H1 (cell line): ENCODE measurements around the gene SYT10. TPM values are rescaled to one million over a fixed set of nuclear protein-coding genes. Genes with fewer than 3 reads are reported as not detected.

ENCODE experiments used
- CTCF ChIA-PET: fragments of 300-600 bp; sonication (Branson Sonifier 250); formaldehyde crosslinking; loops from one replicate; lab custom pipeline; 2021; ENCODE audit not compliant: partially characterized antibody; lab: Charles Lee
- POLR2A ChIA-PET: fragments of 300-600 bp; sonication (Branson Sonifier 250); formaldehyde crosslinking; loops from one replicate; lab custom pipeline; 2021; ENCODE audit warnings: inconsistent platforms; ENCODE audit not compliant: partially characterized antibody; lab: Charles Lee
- DNase-seq, 2 experiments: peaks; one replicate each; pipeline versions ENCODE4 v3.0.0 to v3.0.0-alpha.2; 2010 to 2022; ENCODE audit warnings: low spot score in 2 of 2, low read depth in 1 of 2, mixed read lengths in 1 of 2
- FAIRE-seq: peaks from 2 replicates; lab custom pipeline; 2011; peaks lifted over from hg19 to GRCh38; lab: Jason Lieb, UNC
- H2AFZ ChIP-seq: 2 replicates; pipeline ENCODE4 v1.8.1; 2012; ENCODE audit warnings: low read length, inconsistent platforms
- H2AK5ac ChIP-seq: 2 replicates; pipeline ENCODE4 v1.6.1; 2013; ENCODE audit warnings: low read depth, low read length
- H2BK120ac ChIP-seq: replicated peaks from 2 replicates; pipeline ENCODE3; 2013; ENCODE audit warnings: low read depth, low read length, inconsistent platforms
- H2BK12ac ChIP-seq: 2 replicates; pipeline ENCODE4 v1.6.1; 2013; ENCODE audit warnings: low read depth, low read length
- H2BK15ac ChIP-seq: 2 replicates; pipeline ENCODE4 v1.6.1; 2013; ENCODE audit warnings: low read length
- H2BK20ac ChIP-seq: 2 replicates; pipeline ENCODE4 v1.6.1; 2013; ENCODE audit warnings: low read length
- H2BK5ac ChIP-seq: 2 replicates; pipeline ENCODE4 v1.6.1; 2013; ENCODE audit warnings: low read depth, low read length
- H3K14ac ChIP-seq: 2 replicates; pipeline ENCODE4 v1.6.1; 2013; ENCODE audit warnings: inconsistent platforms; ENCODE audit not compliant: insufficient read length
- H3K18ac ChIP-seq: 2 replicates; pipeline ENCODE4 v1.6.1; 2013; ENCODE audit warnings: low read length; ENCODE audit errors: extremely low read depth
- H3K23ac ChIP-seq: 2 replicates; pipeline ENCODE4 v1.6.1; 2013; ENCODE audit warnings: inconsistent platforms; ENCODE audit not compliant: insufficient read length
- H3K23me2 ChIP-seq: 2 replicates; pipeline ENCODE4 v1.6.1; 2013; ENCODE audit warnings: low read depth, low read length
- H3K27ac ChIP-seq: 2 replicates; pipeline ENCODE4 v1.6.1; 2011; ENCODE audit warnings: low read depth, low read length, inconsistent platforms
- H3K27me3 ChIP-seq, 4 experiments: replicated peaks in 1 of 4; 1 replicate in 1 of 4; 2 replicates in 3 of 4; pipeline versions ENCODE4 v1.6.1 to v1.8.1; 2011 to 2013; ENCODE audit warnings: low read length in 3 of 4, mild to moderate bottlenecking in 3 of 4, inconsistent platforms in 2 of 4, mixed read lengths in 2 of 4, moderate library complexity in 1 of 4; ENCODE audit not compliant: control insufficient read depth in 3 of 4, insufficient read depth in 3 of 4; ENCODE audit errors: extremely low read depth in 1 of 4
- H3K36me3 ChIP-seq, 4 experiments: 2 replicates each; pipeline versions ENCODE4 v1.6.1 to v1.8.1; 2011 to 2013; ENCODE audit warnings: mild to moderate bottlenecking in 4 of 4, low read length in 3 of 4, moderate library complexity in 2 of 4, control low read depth in 1 of 4, inconsistent platforms in 1 of 4; ENCODE audit not compliant: insufficient read depth in 4 of 4, control insufficient read depth in 2 of 4
- H3K4ac ChIP-seq: replicated peaks from 2 replicates; pipeline ENCODE3; 2013; ENCODE audit warnings: low read length, low read depth, mixed read lengths, inconsistent platforms; ENCODE audit not compliant: insufficient read length
- H3K4me1 ChIP-seq, 4 experiments: replicated peaks in 1 of 4; 1 replicate in 1 of 4; 2 replicates in 3 of 4; pipeline versions ENCODE4 v1.6.1 to v1.8.1; 2011 to 2013; ENCODE audit warnings: low read length in 3 of 4, inconsistent platforms in 2 of 4, mixed read lengths in 1 of 4; ENCODE audit not compliant: insufficient read depth in 4 of 4, control insufficient read depth in 3 of 4
- H3K4me2 ChIP-seq, 2 experiments: 2 replicates each; pipeline versions ENCODE4 v1.6.1 to v1.8.1; 2011 to 2013; ENCODE audit warnings: low read depth in 2 of 2, low read length in 2 of 2, control low read depth in 1 of 2, inconsistent platforms in 1 of 2, mild to moderate bottlenecking in 1 of 2; ENCODE audit not compliant: insufficient read depth in 1 of 2
- H3K4me3 ChIP-seq, 4 experiments: fragments of 200-600, 300-600 bp in 1 of 4; sonication (generic), shearing (Covaris generic), sonication (Bioruptor Twin) in 1 of 4; 2 replicates each; pipeline versions ENCODE4 v1.5.1 to v1.8.1; 2011 to 2016; ENCODE audit warnings: low read length in 4 of 4, low read depth in 3 of 4, control low read depth in 2 of 4, inconsistent platforms in 2 of 4, mild to moderate bottlenecking in 2 of 4, mixed read lengths in 1 of 4, moderate library complexity in 1 of 4; ENCODE audit not compliant: insufficient read depth in 2 of 4; ENCODE audit errors: extremely low read depth in 1 of 4
- H3K56ac ChIP-seq: replicated peaks from 2 replicates; pipeline ENCODE3; 2013; ENCODE audit warnings: low read depth, mild to moderate bottlenecking, mixed read lengths, low read length, inconsistent platforms; ENCODE audit not compliant: insufficient read length
- H3K79me1 ChIP-seq: 2 replicates; pipeline ENCODE4 v1.6.1; 2013; ENCODE audit warnings: low read depth, low read length, control low read depth
- H3K79me2 ChIP-seq, 2 experiments: 2 replicates each; pipeline versions ENCODE4 v1.6.1 to v1.8.1; 2012 to 2013; ENCODE audit warnings: low read length in 2 of 2, mild to moderate bottlenecking in 2 of 2, inconsistent platforms in 1 of 2; ENCODE audit not compliant: insufficient read depth in 2 of 2, control insufficient read depth in 1 of 2
- H3K9ac ChIP-seq, 4 experiments: replicated peaks in 1 of 4; 1 replicate in 1 of 4; 2 replicates in 3 of 4; pipeline versions ENCODE4 v1.6.1 to v1.8.1; 2011 to 2013; ENCODE audit warnings: low read depth in 3 of 4, low read length in 3 of 4, control low read depth in 2 of 4, mild to moderate bottlenecking in 2 of 4, moderate library complexity in 2 of 4, inconsistent platforms in 1 of 4; ENCODE audit errors: extremely low read depth in 1 of 4
- H3K9me3 ChIP-seq, 2 experiments: 2 replicates each; pipeline versions ENCODE4 v1.6.1 to v1.8.1; 2012 to 2013; ENCODE audit warnings: mild to moderate bottlenecking in 2 of 2, moderate library complexity in 2 of 2, control low read depth in 1 of 2, inconsistent platforms in 1 of 2, low read depth in 1 of 2, low read length in 1 of 2, mixed read lengths in 1 of 2; ENCODE audit not compliant: insufficient read depth in 2 of 2
- H4K20me1 ChIP-seq, 2 experiments: replicated peaks in 1 of 2; 2 replicates each; pipeline versions ENCODE3 to v1.8.1; 2011 to 2013; ENCODE audit warnings: inconsistent platforms in 2 of 2, low read length in 2 of 2, mild to moderate bottlenecking in 1 of 2; ENCODE audit not compliant: insufficient read depth in 2 of 2, control insufficient read depth in 1 of 2
- H4K5ac ChIP-seq: 2 replicates; pipeline ENCODE4 v1.6.1; 2013; ENCODE audit warnings: low read length, low read depth, mixed read lengths, inconsistent platforms; ENCODE audit not compliant: insufficient read length
- H4K8ac ChIP-seq: 2 replicates; pipeline ENCODE4 v1.8.0; 2013; ENCODE audit warnings: mild to moderate bottlenecking, moderate library complexity, low read length, inconsistent platforms; ENCODE audit not compliant: insufficient read depth; ENCODE audit errors: extremely low read depth
- H4K91ac ChIP-seq: replicated peaks from 2 replicates; pipeline ENCODE3; 2013; ENCODE audit warnings: low read length, mixed read lengths, inconsistent platforms; ENCODE audit not compliant: insufficient read length
- CBX8 ChIP-seq: fragments of 300-800, 300-1000 bp; sonication (generic); IDR thresholded peaks from 2 replicates; pipeline ENCODE4 v1.7.1; 2016; ENCODE audit warnings: low read depth, low read length, borderline replicate concordance
- EP300 ChIP-seq, 2 experiments: IDR thresholded peaks; 1 replicate in 1 of 2; 2 replicates in 1 of 2; pipeline ENCODE4 v1.6.1; 2011 to 2012; ENCODE audit warnings: low read depth in 2 of 2, low read length in 2 of 2, mild to moderate bottlenecking in 2 of 2, borderline replicate concordance in 1 of 2, inconsistent platforms in 1 of 2, moderate library complexity in 1 of 2
- FOSL1 ChIP-seq: IDR thresholded peaks from 2 replicates; pipeline ENCODE4 v1.6.1; 2011; ENCODE audit warnings: mild to moderate bottlenecking, low read depth, low read length, moderate library complexity; ENCODE audit not compliant: insufficient read depth
- HDAC6 ChIP-seq: IDR thresholded peaks from one replicate; pipeline ENCODE4 v1.7.1; 2012; ENCODE audit warnings: low read depth, mild to moderate bottlenecking, inconsistent platforms, low read length, moderate library complexity
- RNF2 ChIP-seq: fragments of 200-900, 300-1000 bp; sonication (generic); IDR thresholded peaks from 2 replicates; pipeline ENCODE4 v1.7.1; 2016; ENCODE audit warnings: borderline replicate concordance, low read depth, mild to moderate bottlenecking, antibody characterized with exemption, low read length; ENCODE audit not compliant: poor library complexity, severe bottlenecking; ENCODE audit errors: missing control alignments
- SUZ12 ChIP-seq: fragments of 200-600 bp; sonication (generic); IDR thresholded peaks from 2 replicates; pipeline ENCODE4 v1.6.1; 2012; ENCODE audit warnings: mild to moderate bottlenecking, inconsistent platforms, low read length, moderate library complexity, mixed read lengths
- YY1 ChIP-seq: IDR thresholded peaks from 2 replicates; pipeline ENCODE4 v1.6.1; 2011; ENCODE audit warnings: low read depth, mild to moderate bottlenecking, low read length
- WGBS, 2 experiments: shearing (Covaris generic) in 1 of 2; methylation state at CpG; one replicate each; pipeline versions ENCODE4 v1.1.6 to v1.1.7; 2013 to 2015; ENCODE audit warnings: low lambda C conversion rate in 2 of 2, mixed read lengths in 2 of 2, inconsistent platforms in 1 of 2, low coverage in 1 of 2, missing lambda C conversion rate in 1 of 2; ENCODE audit not compliant: insufficient replicate concordance in 2 of 2, insufficient coverage in 1 of 2, insufficient read length in 1 of 2; ENCODE audit errors: extremely low coverage in 1 of 2, missing lambda C conversion rate in 1 of 2; 5-methylcytosine and 5-hydroxymethylcytosine counted together
- polyA plus RNA-seq, 7 experiments: library from polyadenylated mRNA; depleted of rRNA in 3 of 7; stranded (reverse) in 5 of 7; unstranded in 2 of 7; fragments of >200 nt in 5 of 7; fragments of 200-250 nt in 2 of 7; gene quantifications; 1 replicate in 5 of 7; 2 replicates in 1 of 7; 4 replicates in 1 of 7; pipeline versions ENCODE4 v1.2.1 to v1.2.3, GENCODE V29; 2011 to 2013; ENCODE audit warnings: missing spikeins in 2 of 7, mixed read lengths in 2 of 7
- total RNA-seq: library from RNA; stranded (reverse); fragmentation: NEBNext Ultra II Directional; extraction: Animal tissue kit (Norgen Biotek cat#: 25700); gene quantifications from 2 replicates; pipeline ENCODE4 v1.2.1, GENCODE V29; 2021

SYT10 gene
- total and polyA plus RNA-seq, 2 of the 8 experiments (the other 6 are each of a cell fraction or from before 2014, with no cell fraction given), result 0.97 to 2.6 TPM

GRCh38 chr12:33440477-33440876, 858 bp upstream of the SYT10 start:
- Histone ChIP-seq H2BK120ac (no peak overlapping the region), H3K4ac (no peak overlapping the region), H2BK20ac (no peak overlapping the region), H2BK12ac (no peak overlapping the region), H3K23me2 (peaks cover 13% of the 10 kb centered on the region), H3K4me2 (peak overlapping the region; percentile 85 to 100; a peak in 2 of 4 replicates), H4K5ac (no peak overlapping the region), H2AFZ (no peak overlapping the region), H3K14ac (no peak overlapping the region), H3K79me1 (no peaks in the 10 kb centered on the region), H3K27ac (no peak overlapping the region), H3K56ac (no peak overlapping the region), H4K91ac (no peak overlapping the region), H2BK5ac (no peak overlapping the region), H3K27me3 (peaks cover 8 to 32% (median 25%) of the 10 kb centered on the region in 4 experiments), H3K9me3 (no peaks in the 10 kb centered on the region), H3K9ac (no peak overlapping the region), H4K8ac (no peak overlapping the region), H3K4me1 (peaks cover 0 to 6% (median 0%) of the 10 kb centered on the region in 4 experiments; a peak in 2 of 7 replicates), H3K79me2 (0 out of 4 replicates have a peak, but pooled peaks cover 0 to 5% of the 10 kb centered on the region in 2 experiments), H3K18ac (no peak overlapping the region), H3K23ac (no peak overlapping the region), H3K4me3 (peak overlapping the region in 1 of 4 experiments; percentile 78; a peak in 2 of 8 replicates), H3K36me3 (no peaks in the 10 kb centered on the region), H2AK5ac (no peak overlapping the region), H2BK15ac (no peak overlapping the region), H4K20me1 (no peaks in the 10 kb centered on the region)
- DNase-seq, result no peak
- no peak for FAIRE-seq
- POLR2A ChIA-PET, result interaction anchor here (0.6 kb wide), 1 partner anchor 67 kb away, joined by 3 read pairs; no protein-coding TSS in a partner anchor
- WGBS, 2 experiments, result 93% methylated on average over 9 of the region's 9 CpGs; no CpG with 5 or more reads in 1 of the 2 experiments
- CTCF ChIA-PET, result interaction anchor here (0.6 kb wide), 1 partner anchor 850 kb away, joined by 3 read pairs; no protein-coding TSS in a partner anchor
- no peak for TF ChIP-seq CBX8
- no peak for TF ChIP-seq RNF2
- TF ChIP-seq HDAC6, result no peak
- no peak for TF ChIP-seq EP300 (IDR thresholded peaks at IDR 0.05; ENCODE audit: borderline replicate concordance in 1 of 2, low read depth in 2 of 2, low read length in 2 of 2)
- no peak for TF ChIP-seq YY1
- no peak for TF ChIP-seq FOSL1
- no peak for TF ChIP-seq SUZ12
